Psoas muscle (tissue), 8 donors: Measurements from ENCODE around the gene ARHGAP15. TPM values are rescaled to one million over a fixed set of nuclear protein-coding genes. Genes with fewer than 3 reads are reported as not detected.

Experiments
- ATAC-seq, 4 donors: fragments of 200-7000 bp; cut with Tn5 transposase; one replicate each; pipeline ENCODE4 v1.9.1; 2020; ENCODE audit warnings: moderate library complexity in 3 of 4, mild to moderate bottlenecking in 2 of 4
- DNase-seq, 2 donors: peaks; one replicate each; pipeline ENCODE4 v3.0.0-alpha.2; 2020
- H3K27ac ChIP-seq: fragments of 200-600 bp; one replicate; pipeline ENCODE4 v1.8.0; 2022
- H3K27me3 ChIP-seq, 3 donors: fragments of 200-600 bp in 1 of 3; one replicate each; pipeline versions ENCODE4 v1.6.1 to v1.8.0; 2013 to 2022; ENCODE audit warnings: low read length in 2 of 3, mild to moderate bottlenecking in 2 of 3, moderate library complexity in 1 of 3; ENCODE audit not compliant: insufficient read depth in 3 of 3
- H3K36me3 ChIP-seq, 2 donors: fragments of 200-600 bp in 1 of 2; one replicate each; pipeline versions ENCODE4 v1.6.1 to v1.8.0; 2013 to 2022; ENCODE audit warnings: low read depth in 1 of 2, mild to moderate bottlenecking in 1 of 2, moderate library complexity in 1 of 2; ENCODE audit not compliant: insufficient read depth in 1 of 2
- H3K4me1 ChIP-seq: fragments of 200-600 bp; one replicate; pipeline ENCODE4 v1.8.0; 2022
- H3K4me3 ChIP-seq: fragments of 200-600 bp; one replicate; pipeline ENCODE4 v1.8.0; 2022; ENCODE audit warnings: mild to moderate bottlenecking
- H3K9me3 ChIP-seq: fragments of 200-600 bp; one replicate; pipeline ENCODE4 v1.8.0; 2022
- WGBS, 3 donors: extraction: QIAGEN DNeasy Blood & Tissue Kit; methylation state at CpG; one replicate each; pipeline versions ENCODE4 v1.1.6 to v1.1.7; 2013; 5-methylcytosine and 5-hydroxymethylcytosine counted together
- intact Hi-C, 2 donors: fragments of 100-400 bp; cut with DNase I; formaldehyde crosslinking; loops; one replicate each; pipeline versions ENCODE4 v1.11.0 to v1.14.2; 2022
- polyA plus RNA-seq, 3 donors: library from polyadenylated mRNA; stranded (reverse); fragments of 200-250 nt; gene quantifications; one replicate each; pipeline ENCODE4 v1.2.3, GENCODE V29; 2013
- total RNA-seq, 4 donors: library from RNA; stranded (reverse); fragmentation: NEBNext Ultra II Directional in 2 of 4; extraction: Animal tissue kit (Norgen Biotek cat#: 25700) in 2 of 4; gene quantifications; one replicate each; pipeline versions ENCODE4 v1.2.1 to v1.2.4, GENCODE V29; 2021 to 2023
- TF ChIP-seq, protein P1 (sequence below): fragments of 200-600 bp; IDR thresholded peaks from one replicate; pipeline ENCODE4 v1.8.0; 2022; ENCODE audit warnings: antibody characterized with exemption
- donor health status: healthy with polysubstance abuse.
- donor health status: DM: no; HTN: no; CAD: no; lungs with moderate emphysema.
- donor health status: Bipolar disorder and iron deficiency.
- donor health status: healthy.
- donor health status: DM: yes; HTN: yes; CAD: no.
- donor health status: DM: no; HTN: no; CAD: no.
- donor health status: DM: no; HTN: no; CAD: no.
- donor health status: DM: yes; HTN: yes; CAD: no.

Gene ARHGAP15
- total and polyA plus RNA-seq, 7 donors = 0.49 to 3.1 (median 0.95) TPM

DNA sequence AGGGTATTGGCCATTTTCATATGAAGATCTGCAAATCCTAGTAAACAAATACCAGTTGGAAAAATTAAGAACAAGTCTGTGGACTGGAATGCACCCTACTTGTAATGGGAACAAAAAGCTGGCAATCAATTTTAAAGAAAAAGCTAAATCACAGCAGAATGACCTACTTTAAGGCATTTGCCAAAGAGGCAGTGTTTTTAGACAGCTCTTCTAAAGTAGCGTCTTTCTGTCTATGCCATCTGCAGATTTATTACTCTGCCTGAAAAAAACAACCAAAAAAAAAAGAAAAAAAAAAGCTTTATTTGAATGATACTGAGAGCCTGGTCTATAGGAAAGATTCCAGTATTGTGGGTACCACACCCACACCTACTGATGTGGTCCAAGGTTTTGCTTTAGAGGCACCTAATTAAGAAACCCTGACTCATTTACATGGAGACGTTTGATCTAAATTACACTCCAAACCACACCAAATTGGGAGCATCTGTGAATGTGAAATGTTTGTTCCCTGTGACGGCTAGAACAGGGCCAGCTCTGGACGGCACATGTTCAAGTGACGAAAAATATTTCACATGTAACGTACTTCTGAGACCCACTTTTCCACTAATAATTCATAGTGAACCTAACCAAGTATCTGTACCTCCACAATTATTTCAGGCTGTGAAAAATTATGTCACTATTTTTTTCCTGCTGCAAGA is 597.1 kb downstream of the ARHGAP15 start:
- TF ChIP-seq, protein P1, sequence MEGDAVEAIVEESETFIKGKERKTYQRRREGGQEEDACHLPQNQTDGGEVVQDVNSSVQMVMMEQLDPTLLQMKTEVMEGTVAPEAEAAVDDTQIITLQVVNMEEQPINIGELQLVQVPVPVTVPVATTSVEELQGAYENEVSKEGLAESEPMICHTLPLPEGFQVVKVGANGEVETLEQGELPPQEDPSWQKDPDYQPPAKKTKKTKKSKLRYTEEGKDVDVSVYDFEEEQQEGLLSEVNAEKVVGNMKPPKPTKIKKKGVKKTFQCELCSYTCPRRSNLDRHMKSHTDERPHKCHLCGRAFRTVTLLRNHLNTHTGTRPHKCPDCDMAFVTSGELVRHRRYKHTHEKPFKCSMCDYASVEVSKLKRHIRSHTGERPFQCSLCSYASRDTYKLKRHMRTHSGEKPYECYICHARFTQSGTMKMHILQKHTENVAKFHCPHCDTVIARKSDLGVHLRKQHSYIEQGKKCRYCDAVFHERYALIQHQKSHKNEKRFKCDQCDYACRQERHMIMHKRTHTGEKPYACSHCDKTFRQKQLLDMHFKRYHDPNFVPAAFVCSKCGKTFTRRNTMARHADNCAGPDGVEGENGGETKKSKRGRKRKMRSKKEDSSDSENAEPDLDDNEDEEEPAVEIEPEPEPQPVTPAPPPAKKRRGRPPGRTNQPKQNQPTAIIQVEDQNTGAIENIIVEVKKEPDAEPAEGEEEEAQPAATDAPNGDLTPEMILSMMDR = no peak
- no peak for ATAC-seq
- H3K27ac ChIP-seq = no peak overlapping the region

DNA sequence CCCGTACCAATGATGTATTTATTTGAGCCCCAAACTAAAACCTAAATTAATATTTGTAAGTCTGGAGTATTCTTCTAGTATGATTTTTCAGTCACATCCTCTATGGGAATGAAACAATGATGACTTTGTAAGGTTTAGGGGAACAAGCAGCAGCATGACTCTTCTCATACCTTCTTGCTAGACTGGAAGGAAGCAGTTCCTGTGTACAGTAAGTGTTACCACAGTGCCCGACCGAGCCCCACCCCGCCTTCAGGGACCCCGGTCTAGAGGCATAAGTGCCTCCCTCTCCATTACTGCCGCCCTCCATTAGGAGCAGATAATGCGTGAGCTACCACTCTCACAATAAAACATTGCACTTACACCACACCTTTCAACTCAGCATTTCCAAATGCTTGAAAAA is 599.3 kb downstream of the ARHGAP15 start:
- Histone ChIP-seq H3K4me3 (no peak overlapping the region), H3K36me3 (no peaks in the 10 kb centered on the region), H3K27ac (no peak overlapping the region), H3K27me3 (no peaks in the 10 kb centered on the region), H3K9me3 (no peaks in the 10 kb centered on the region), H3K4me1 (no peaks in the 10 kb centered on the region)
- intact Hi-C loops = no loop called here
- DNase-seq (no peak), ATAC-seq (no peak)
- TF ChIP-seq, protein P1 = no peak
- 93 to 95% (median 95%) methylated on average over 7 of the region's 7 CpGs for WGBS, 3 donors

More for the DNA sequence above, 597.1 kb downstream of the ARHGAP15 start:
- 54 to 73% (median 55%) methylated on average over 6 of the region's 6 CpGs for WGBS, 3 donors
- no peaks in the 10 kb centered on the region for H3K9me3 ChIP-seq
- DNase-seq = no peak
- H3K27me3 ChIP-seq = no peaks in the 10 kb centered on the region
- intact Hi-C loops = no loop called here
- H3K36me3 ChIP-seq = no peaks in the 10 kb centered on the region
- H3K4me1 ChIP-seq = no peaks in the 10 kb centered on the region
- H3K4me3 ChIP-seq = no peak overlapping the region

DNA sequence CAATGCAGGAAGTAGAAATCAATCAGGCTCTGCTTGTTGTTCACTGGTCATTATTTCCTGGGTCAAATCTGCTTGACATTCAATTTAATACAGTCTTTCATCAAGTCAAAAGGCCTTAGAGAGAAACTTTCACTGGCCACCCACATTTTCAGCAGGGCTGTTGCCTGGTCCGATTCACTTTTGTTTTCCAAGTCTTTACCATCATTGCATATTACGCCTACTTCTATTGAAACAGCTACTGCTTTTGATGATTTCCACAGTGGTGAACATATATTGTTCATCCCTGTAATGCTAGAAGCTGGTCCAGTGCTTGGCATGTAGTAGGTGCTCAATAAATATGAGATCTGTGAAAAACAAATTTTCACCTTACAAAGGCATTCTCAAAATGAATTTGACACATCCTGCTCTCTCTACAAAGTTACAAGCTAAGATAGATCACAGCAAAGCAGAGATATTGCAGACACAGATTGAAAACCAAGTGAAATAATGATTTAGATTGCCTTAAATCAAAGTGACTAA is 600.1 kb downstream of the ARHGAP15 start:
- Histone ChIP-seq H3K4me3 (no peak overlapping the region), H3K27me3 (no peaks in the 10 kb centered on the region), H3K4me1 (no peaks in the 10 kb centered on the region), H3K9me3 (no peaks in the 10 kb centered on the region), H3K36me3 (no peaks in the 10 kb centered on the region), H3K27ac (no peak overlapping the region)
- DNase-seq = no peak
- WGBS, 3 donors = 95 to 97% (median 96%) methylated on average over 2 of the region's 2 CpGs
- ATAC-seq = no peak
- intact Hi-C loops = no loop called here
- TF ChIP-seq, protein P1 = no peak

DNA sequence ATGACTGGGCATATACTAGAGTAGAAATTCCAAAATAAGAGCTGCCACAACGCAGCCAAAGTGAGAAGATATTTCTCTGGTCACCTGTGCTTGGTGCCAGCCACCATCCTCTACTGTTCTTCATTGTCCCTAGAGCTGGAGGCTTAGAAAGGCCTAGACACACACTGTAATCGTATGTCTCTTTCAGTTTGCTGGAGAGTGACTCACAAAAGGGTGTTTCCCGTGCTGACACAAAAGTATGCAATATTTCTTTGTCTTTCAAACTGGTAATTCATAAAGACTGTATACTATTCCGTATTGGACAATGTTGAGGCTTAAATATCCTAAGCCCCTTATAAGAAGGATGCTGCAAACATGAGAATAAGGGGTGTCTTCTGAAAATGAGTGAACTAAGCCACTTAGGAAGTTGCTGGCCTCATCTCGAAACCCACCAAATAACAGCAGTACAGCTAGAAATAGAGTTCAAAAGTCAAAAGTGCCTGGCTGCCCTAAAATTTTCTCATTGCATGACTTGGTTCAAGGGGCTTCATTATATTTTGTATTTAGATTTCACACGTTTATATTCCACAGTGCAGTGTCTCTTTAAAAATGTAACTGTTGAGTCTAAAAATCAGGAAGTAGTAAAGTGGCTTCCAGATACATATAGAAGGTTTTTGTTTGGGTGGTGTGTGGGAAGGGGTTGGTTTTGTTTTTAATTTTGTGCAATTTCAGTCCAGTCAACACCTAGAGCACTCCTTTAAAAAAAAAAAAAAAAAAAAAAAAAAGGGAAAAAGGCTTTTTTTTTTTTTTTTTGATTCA is 601.1 kb downstream of the ARHGAP15 start:
- H3K36me3 ChIP-seq = no peaks in the 10 kb centered on the region
- no peaks in the 10 kb centered on the region for H3K4me1 ChIP-seq
- H3K9me3 ChIP-seq = no peaks in the 10 kb centered on the region
- 77 to 85% (median 84%) methylated on average over 6 of the region's 6 CpGs for WGBS, 3 donors
- H3K27me3 ChIP-seq = no peaks in the 10 kb centered on the region
- no peak for DNase-seq
- TF ChIP-seq, protein P1 = no peak
- ATAC-seq = no peak
- H3K27ac ChIP-seq = no peak overlapping the region
- H3K4me3 ChIP-seq = no peak overlapping the region
- intact Hi-C loops = no loop called here
